A549 (cell line): Measurements from ENCODE around the gene MFSD6L.
A peak's percentile ranks its signal among the peaks of the same experiment; 100 is the strongest.

Experiments used
- EP300 ChIP-seq, 2 experiments: fragments of >200 bp; sonication (Bioruptor Twin); formaldehyde crosslinking; IDR thresholded peaks; 2 replicates in 1 of 2; 3 replicates in 1 of 2; pipeline ENCODE4 v1.6.1; 2016 to 2017
- ESRRA ChIP-seq: fragments of 150-350 bp; IDR thresholded peaks from 2 replicates; pipeline ENCODE4 v1.6.1; 2014; ENCODE audit warnings: mild to moderate bottlenecking, low read length, borderline replicate concordance
- FOSL2 ChIP-seq, 2 experiments: fragments of 450-650 bp in 1 of 2; fragments of >200 bp in 1 of 2; sonication (Bioruptor Twin) in 1 of 2; formaldehyde crosslinking; IDR thresholded peaks; 2 replicates each; pipeline versions ENCODE4 v1.5.0 to v1.6.1; 2016 to 2020; ENCODE audit warnings: mild to moderate bottlenecking in 1 of 2, moderate library complexity in 1 of 2
- JUN ChIP-seq, 2 experiments: fragments of >200 bp; sonication (Bioruptor Twin); formaldehyde crosslinking; IDR thresholded peaks; 2 replicates in 1 of 2; 3 replicates in 1 of 2; pipeline ENCODE4 v1.6.1; 2016 to 2017
- KDM1A ChIP-seq: fragments of 200-600 bp; sonication (generic); IDR thresholded peaks from 2 replicates; pipeline ENCODE4 v1.6.1; 2016; ENCODE audit warnings: low read depth, mild to moderate bottlenecking
- MYC ChIP-seq: IDR thresholded peaks from 2 replicates; pipeline ENCODE4 v1.6.1; 2012; ENCODE audit warnings: mild to moderate bottlenecking, inconsistent platforms, low read length, improper control_type of control experiment, borderline replicate concordance
- POLR2A ChIP-seq: IDR thresholded peaks from 2 replicates; pipeline ENCODE4 v1.6.1; 2012; ENCODE audit warnings: mild to moderate bottlenecking, low read length
- POLR2AphosphoS2 ChIP-seq: conservative IDR thresholded peaks from 2 replicates; pipeline ENCODE4 v1.6.1; 2012; ENCODE audit warnings: low read length, improper control_type of control experiment, inconsistent platforms
- RFX5 ChIP-seq: fragments of 450-650 bp; IDR thresholded peaks from 2 replicates; pipeline ENCODE4 v1.7.1; 2014; ENCODE audit warnings: antibody characterized with exemption, mild to moderate bottlenecking, moderate library complexity
- TF ChIP-seq, protein P1 (sequence below): fragments of 250-450 bp; sonication (Bioruptor Pico); IDR thresholded peaks from 2 replicates; pipeline ENCODE4 v1.5.0; 2021; ENCODE audit warnings: mild to moderate bottlenecking, moderate library complexity, borderline replicate concordance
- TF ChIP-seq, protein P2 (sequence below): fragments of >200 bp; sonication (Bioruptor Twin); formaldehyde crosslinking; IDR thresholded peaks from 3 replicates; pipeline ENCODE4 v1.5.1; 2016
- TF ChIP-seq, protein P3 (sequence below): fragments of 200-600 bp; sonication (generic); IDR thresholded peaks from 2 replicates; pipeline ENCODE4 v1.6.1; 2016; ENCODE audit warnings: antibody characterized with exemption, mild to moderate bottlenecking, moderate library complexity

DNA sequence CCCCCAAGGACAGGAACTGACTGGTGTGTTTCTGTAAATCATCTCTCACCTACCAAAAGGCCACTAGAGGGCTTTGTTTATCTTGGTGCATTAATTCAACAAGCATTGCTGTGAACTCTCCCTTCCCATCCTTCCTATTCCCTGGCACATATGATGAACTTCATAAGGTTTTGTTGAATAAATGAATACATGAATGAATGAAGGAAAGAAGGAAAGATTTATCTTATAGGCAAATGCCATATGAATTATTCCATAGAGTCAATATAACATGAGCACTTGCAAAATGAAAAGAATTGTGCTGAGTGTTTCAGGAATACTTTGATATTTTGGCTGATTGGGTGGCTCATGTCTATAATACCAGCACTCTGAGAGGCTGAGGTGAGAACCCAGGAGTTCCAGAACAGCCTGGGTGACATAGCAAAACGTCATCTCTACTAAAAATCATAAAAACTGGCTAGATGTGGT is 45.2 kb downstream of the MFSD6L start:
- TF ChIP-seq KDM1A (no peak), POLR2A (no peak), ESRRA (no peak), JUN (IDR thresholded peaks at IDR 0.05) (no peak), POLR2AphosphoS2 (no peak), MYC (no peak), FOSL2 (IDR thresholded peaks at IDR 0.05) (no peak), FOSL2 (CRISPR knock-in tag; IDR thresholded peaks at IDR 0.05) (no peak), RFX5 (no peak), EP300 (IDR thresholded peaks at IDR 0.05) (no peak)
- TF ChIP-seq, protein P1, sequence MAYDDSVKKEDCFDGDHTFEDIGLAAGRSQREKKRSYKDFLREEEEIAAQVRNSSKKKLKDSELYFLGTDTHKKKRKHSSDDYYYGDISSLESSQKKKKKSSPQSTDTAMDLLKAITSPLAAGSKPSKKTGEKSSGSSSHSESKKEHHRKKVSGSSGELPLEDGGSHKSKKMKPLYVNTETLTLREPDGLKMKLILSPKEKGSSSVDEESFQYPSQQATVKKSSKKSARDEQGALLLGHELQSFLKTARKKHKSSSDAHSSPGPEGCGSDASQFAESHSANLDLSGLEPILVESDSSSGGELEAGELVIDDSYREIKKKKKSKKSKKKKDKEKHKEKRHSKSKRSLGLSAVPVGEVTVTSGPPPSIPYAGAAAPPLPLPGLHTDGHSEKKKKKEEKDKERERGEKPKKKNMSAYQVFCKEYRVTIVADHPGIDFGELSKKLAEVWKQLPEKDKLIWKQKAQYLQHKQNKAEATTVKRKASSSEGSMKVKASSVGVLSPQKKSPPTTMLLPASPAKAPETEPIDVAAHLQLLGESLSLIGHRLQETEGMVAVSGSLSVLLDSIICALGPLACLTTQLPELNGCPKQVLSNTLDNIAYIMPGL = no peak
- TF ChIP-seq, protein P2, sequence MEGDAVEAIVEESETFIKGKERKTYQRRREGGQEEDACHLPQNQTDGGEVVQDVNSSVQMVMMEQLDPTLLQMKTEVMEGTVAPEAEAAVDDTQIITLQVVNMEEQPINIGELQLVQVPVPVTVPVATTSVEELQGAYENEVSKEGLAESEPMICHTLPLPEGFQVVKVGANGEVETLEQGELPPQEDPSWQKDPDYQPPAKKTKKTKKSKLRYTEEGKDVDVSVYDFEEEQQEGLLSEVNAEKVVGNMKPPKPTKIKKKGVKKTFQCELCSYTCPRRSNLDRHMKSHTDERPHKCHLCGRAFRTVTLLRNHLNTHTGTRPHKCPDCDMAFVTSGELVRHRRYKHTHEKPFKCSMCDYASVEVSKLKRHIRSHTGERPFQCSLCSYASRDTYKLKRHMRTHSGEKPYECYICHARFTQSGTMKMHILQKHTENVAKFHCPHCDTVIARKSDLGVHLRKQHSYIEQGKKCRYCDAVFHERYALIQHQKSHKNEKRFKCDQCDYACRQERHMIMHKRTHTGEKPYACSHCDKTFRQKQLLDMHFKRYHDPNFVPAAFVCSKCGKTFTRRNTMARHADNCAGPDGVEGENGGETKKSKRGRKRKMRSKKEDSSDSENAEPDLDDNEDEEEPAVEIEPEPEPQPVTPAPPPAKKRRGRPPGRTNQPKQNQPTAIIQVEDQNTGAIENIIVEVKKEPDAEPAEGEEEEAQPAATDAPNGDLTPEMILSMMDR = peak; percentile 66
- TF ChIP-seq, protein P3, sequence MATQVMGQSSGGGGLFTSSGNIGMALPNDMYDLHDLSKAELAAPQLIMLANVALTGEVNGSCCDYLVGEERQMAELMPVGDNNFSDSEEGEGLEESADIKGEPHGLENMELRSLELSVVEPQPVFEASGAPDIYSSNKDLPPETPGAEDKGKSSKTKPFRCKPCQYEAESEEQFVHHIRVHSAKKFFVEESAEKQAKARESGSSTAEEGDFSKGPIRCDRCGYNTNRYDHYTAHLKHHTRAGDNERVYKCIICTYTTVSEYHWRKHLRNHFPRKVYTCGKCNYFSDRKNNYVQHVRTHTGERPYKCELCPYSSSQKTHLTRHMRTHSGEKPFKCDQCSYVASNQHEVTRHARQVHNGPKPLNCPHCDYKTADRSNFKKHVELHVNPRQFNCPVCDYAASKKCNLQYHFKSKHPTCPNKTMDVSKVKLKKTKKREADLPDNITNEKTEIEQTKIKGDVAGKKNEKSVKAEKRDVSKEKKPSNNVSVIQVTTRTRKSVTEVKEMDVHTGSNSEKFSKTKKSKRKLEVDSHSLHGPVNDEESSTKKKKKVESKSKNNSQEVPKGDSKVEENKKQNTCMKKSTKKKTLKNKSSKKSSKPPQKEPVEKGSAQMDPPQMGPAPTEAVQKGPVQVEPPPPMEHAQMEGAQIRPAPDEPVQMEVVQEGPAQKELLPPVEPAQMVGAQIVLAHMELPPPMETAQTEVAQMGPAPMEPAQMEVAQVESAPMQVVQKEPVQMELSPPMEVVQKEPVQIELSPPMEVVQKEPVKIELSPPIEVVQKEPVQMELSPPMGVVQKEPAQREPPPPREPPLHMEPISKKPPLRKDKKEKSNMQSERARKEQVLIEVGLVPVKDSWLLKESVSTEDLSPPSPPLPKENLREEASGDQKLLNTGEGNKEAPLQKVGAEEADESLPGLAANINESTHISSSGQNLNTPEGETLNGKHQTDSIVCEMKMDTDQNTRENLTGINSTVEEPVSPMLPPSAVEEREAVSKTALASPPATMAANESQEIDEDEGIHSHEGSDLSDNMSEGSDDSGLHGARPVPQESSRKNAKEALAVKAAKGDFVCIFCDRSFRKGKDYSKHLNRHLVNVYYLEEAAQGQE = no peak
